Activated CD4-positive, alpha-beta T cell treated with anti-CD3 and anti-CD28 coated beads for 36 hours (primary cell): Measurements from ENCODE around the gene CABP1. TPM values are rescaled to one million over a fixed set of nuclear protein-coding genes. Genes with fewer than 3 reads are reported as not detected.
A peak's percentile ranks its signal among the peaks of the same experiment; 100 is the strongest.

ENCODE experiments used
- ATAC-seq: fragments of 200-7000 bp; cut with Tn5 transposase; one replicate; pipeline ENCODE4 v1.10.0; 2021; ENCODE audit warnings: mild to moderate bottlenecking, moderate library complexity
- CTCF ChIA-PET: fragments of 350-600 bp; sonication (Branson Sonifier 250); formaldehyde crosslinking; loops from one replicate; lab custom pipeline; 2021; ENCODE audit warnings: antibody characterized with exemption; lab: Charles Lee
- POLR2A ChIA-PET: fragments of 350-600 bp; sonication (Branson Sonifier 250); formaldehyde crosslinking; loops from one replicate; lab custom pipeline; 2021; ENCODE audit warnings: antibody characterized with exemption, inconsistent platforms; lab: Charles Lee
- DNase-seq: peaks from one replicate; pipeline ENCODE4 v3.0.0-alpha.2; 2020
- H3K27ac Mint-ChIP-seq: one replicate; pipeline ENCODE4 v1.8.0; 2021; ENCODE audit warnings: mixed read lengths
- H3K27me3 Mint-ChIP-seq: one replicate; pipeline ENCODE4 v1.8.0; 2021; ENCODE audit warnings: mixed read lengths
- H3K36me3 Mint-ChIP-seq: one replicate; pipeline ENCODE4 v1.8.0; 2021; ENCODE audit warnings: low read depth, mixed read lengths
- H3K4me1 Mint-ChIP-seq: one replicate; pipeline ENCODE4 v1.8.0; 2021; ENCODE audit warnings: mixed read lengths
- H3K4me3 Mint-ChIP-seq: one replicate; pipeline ENCODE4 v1.8.0; 2021; ENCODE audit warnings: mild to moderate bottlenecking, moderate library complexity, mixed read lengths
- H3K9me3 Mint-ChIP-seq: one replicate; pipeline ENCODE4 v1.8.0; 2021; ENCODE audit warnings: low read depth, mixed read lengths
- intact Hi-C, 2 experiments: fragments of 100-400 bp; cut with DNase I in 1 of 2; cut with micrococcal nuclease in 1 of 2; formaldehyde crosslinking; loops; one replicate each; pipeline versions ENCODE4 v1.14.2 to v1.15.1; 2022 to 2024; cut with DNase I, micrococcal nuclease
- total RNA-seq, 2 experiments: library from RNA; stranded (reverse); gene quantifications; one replicate each; pipeline ENCODE4 v1.2.3, GENCODE V29; 2021

CABP1 gene
- total RNA-seq, 2 experiments from 2014 or later = 0.73 to 0.90 TPM

GRCh38 chr12:120640861-120641833 lies 721 bp downstream of the CABP1 start:
- Mint-ChIP-seq H3K4me3 (peak overlapping the region; percentile 63), H3K36me3 (no peaks in the 10 kb centered on the region), H3K9me3 (no peaks in the 10 kb centered on the region), H3K27me3 (peaks cover 43% of the 10 kb centered on the region), H3K4me1 (peaks cover 6% of the 10 kb centered on the region), H3K27ac (no peak overlapping the region)
- CTCF ChIA-PET = interaction anchor here (1.0 to 2.0 kb wide), 3 partner anchors 22 to 330 kb away, joined by 3 to 8 read pairs (median 4); partner anchors contain the start of gene POP5
- ATAC-seq = peak; percentile 77
- intact Hi-C loops = loop anchor here (2.0 to 10.0 kb wide), 4 partner anchors 46 to 474 kb away; partner anchors contain the start of gene MLEC (in 1 of the 2)
- POLR2A ChIA-PET = interaction anchor here (0.9 kb wide), 1 partner anchor 60 kb away, joined by 3 read pairs; the partner anchor contains the start of gene POP5
- DNase-seq = peak; percentile 78

GRCh38 chr12:120642121-120642520 lies 1.7 kb downstream of the CABP1 start:
- Mint-ChIP-seq H3K4me1 (peaks cover 10% of the 10 kb centered on the region), H3K27me3 (peaks cover 49% of the 10 kb centered on the region), H3K36me3 (no peaks in the 10 kb centered on the region), H3K9me3 (no peaks in the 10 kb centered on the region), H3K27ac (no peak overlapping the region), H3K4me3 (peak overlapping the region; percentile 63)
- ATAC-seq (no peak), DNase-seq (no peak)
- ChIA-PET POLR2A (interaction anchor here (0.6 to 0.9 kb wide), 2 partner anchors 61 to 104 kb away, joined by 3 to 4 read pairs; partner anchors contain the start of gene POP5), CTCF (interaction anchor here (0.6 to 0.7 kb wide), 3 partner anchors 10 to 59 kb away, joined by 3 read pairs; no protein-coding TSS in a partner anchor)
- intact Hi-C loops = loop anchor here (5.0 to 10.0 kb wide), 2 partner anchors 285 to 473 kb away; no protein-coding TSS in a partner anchor

- Mint-ChIP-seq H3K27ac (no peak overlapping the region), H3K36me3 (no peaks in the 10 kb centered on the region), H3K27me3 (peaks cover 50% of the 10 kb centered on the region), H3K9me3 (no peaks in the 10 kb centered on the region), H3K4me3 (no peak overlapping the region), H3K4me1 (peaks cover 11% of the 10 kb centered on the region)
- CTCF ChIA-PET = interaction anchor here (0.6 to 0.7 kb wide), 2 partner anchors 60 to 62 kb away, joined by 3 to 5 read pairs; partner anchors contain the start of gene POP5
- intact Hi-C loops = loop anchor here (5.0 to 10.0 kb wide), 2 partner anchors 286 to 472 kb away; no protein-coding TSS in a partner anchor
- POLR2A ChIA-PET = interaction anchor here (0.6 kb wide), 3 partner anchors 103 to 206 kb away, joined by 3 to 4 read pairs (median 3); no protein-coding TSS in a partner anchor
- DNase-seq (no peak), ATAC-seq (no peak)
Observed at GRCh38 chr12:120642826-120643225, 2.4 kb downstream of the CABP1 start.

GRCh38 chr12:120643574-120643973 lies 3.1 kb downstream of the CABP1 start:
- Mint-ChIP-seq H3K4me1 (peaks cover 11% of the 10 kb centered on the region), H3K36me3 (no peaks in the 10 kb centered on the region), H3K4me3 (no peak overlapping the region), H3K27ac (no peak overlapping the region), H3K9me3 (no peaks in the 10 kb centered on the region), H3K27me3 (peaks cover 55% of the 10 kb centered on the region)
- ChIA-PET POLR2A (no interaction called here), CTCF (interaction anchor here (0.6 to 4.3 kb wide), 3 partner anchors 10 to 328 kb away, joined by 3 to 21 read pairs (median 3); no protein-coding TSS in a partner anchor)
- intact Hi-C loops = loop anchor here (5.0 to 10.0 kb wide), 2 partner anchors 286 to 471 kb away; no protein-coding TSS in a partner anchor
- DNase-seq (no peak), ATAC-seq (no peak)

- H3K4me1 Mint-ChIP-seq = peaks cover 21% of the 10 kb centered on the region
- no peaks in the 10 kb centered on the region for H3K36me3 Mint-ChIP-seq
- POLR2A ChIA-PET = no interaction called here
- H3K4me3 Mint-ChIP-seq = no peak overlapping the region
- DNase-seq (no peak), ATAC-seq (no peak)
- H3K27me3 Mint-ChIP-seq = peaks cover 68% of the 10 kb centered on the region
- intact Hi-C loops = loop anchor here in 1 of 2 experiments (2.0 to 10.0 kb wide), 2 partner anchors 41 to 469 kb away; partner anchors contain the start of gene MLEC
- no peak overlapping the region for H3K27ac Mint-ChIP-seq
- H3K9me3 Mint-ChIP-seq = no peaks in the 10 kb centered on the region
- CTCF ChIA-PET = interaction anchor here (0.6 to 7.1 kb wide), 24 partner anchors 10 to 359 kb away, joined by 3 to 123 read pairs (median 3); partner anchors contain the start of gene POP5
Observed at GRCh38 chr12:120646044-120646443, 5.6 kb downstream of the CABP1 start.

GRCh38 chr12:120647375-120647755 lies 6.9 kb downstream of the CABP1 start:
- no peak overlapping the region for H3K4me3 Mint-ChIP-seq
- no peaks in the 10 kb centered on the region for H3K9me3 Mint-ChIP-seq
- intact Hi-C loops = loop anchor here (1.0 to 10.0 kb wide), 5 partner anchors 39 to 467 kb away; partner anchors contain the start of gene MLEC (in 1 of the 2)
- H3K36me3 Mint-ChIP-seq = no peaks in the 10 kb centered on the region
- POLR2A ChIA-PET = no interaction called here
- CTCF ChIA-PET = interaction anchor here (0.7 to 7.1 kb wide), 21 partner anchors 11 to 981 kb away, joined by 3 to 123 read pairs (median 6); partner anchors contain the start of genes POP5 and UNC119B
- H3K4me1 Mint-ChIP-seq = peaks cover 15% of the 10 kb centered on the region
- DNase-seq (no peak), ATAC-seq (no peak)
- no peak overlapping the region for H3K27ac Mint-ChIP-seq
- H3K27me3 Mint-ChIP-seq = peaks cover 63% of the 10 kb centered on the region

- DNase-seq (peak; percentile 35), ATAC-seq (peak; percentile 8)
- H3K4me3 Mint-ChIP-seq = peak overlapping the region; percentile 37
- H3K4me1 Mint-ChIP-seq = peaks cover 15% of the 10 kb centered on the region
- ChIA-PET CTCF (interaction anchor here (0.5 to 7.1 kb wide), 56 partner anchors 9 to 1095 kb away, joined by 3 to 123 read pairs (median 4); partner anchors contain the start of genes ACADS, CABP1, MLEC and P2RX7), POLR2A (interaction anchor here (0.6 to 1.2 kb wide), 3 partner anchors 40 to 68 kb away, joined by 3 to 8 read pairs (median 4); partner anchors contain the start of gene POP5)
- H3K27ac Mint-ChIP-seq = no peak overlapping the region
- intact Hi-C loops = loop anchor here (1.0 to 10.0 kb wide), 4 partner anchors 37 to 465 kb away; no protein-coding TSS in a partner anchor
- peaks cover 48% of the 10 kb centered on the region for H3K27me3 Mint-ChIP-seq
- no peaks in the 10 kb centered on the region for H3K9me3 Mint-ChIP-seq
- no peaks in the 10 kb centered on the region for H3K36me3 Mint-ChIP-seq
Observed at GRCh38 chr12:120649442-120650232, 9.2 kb downstream of the CABP1 start.

GRCh38 chr12:120650233-120650690 lies 9.8 kb downstream of the CABP1 start:
- no peak for DNase-seq
- Mint-ChIP-seq H3K4me1 (peaks cover 15% of the 10 kb centered on the region), H3K36me3 (no peaks in the 10 kb centered on the region), H3K27me3 (peaks cover 43% of the 10 kb centered on the region), H3K9me3 (no peaks in the 10 kb centered on the region), H3K4me3 (no peak overlapping the region), H3K27ac (no peak overlapping the region)
- intact Hi-C loops = no loop called here
- POLR2A ChIA-PET = interaction anchor here (1.0 kb wide), 1 partner anchor 39 kb away, joined by 4 read pairs; no protein-coding TSS in a partner anchor
- CTCF ChIA-PET = interaction anchor here (0.5 to 7.1 kb wide), 18 partner anchors 8 to 1533 kb away, joined by 3 to 123 read pairs (median 6); partner anchors contain the start of genes ACADS, LRRC43 and POP5
- no peak for ATAC-seq

GRCh38 chr12:120651821-120652220 lies 11.4 kb downstream of the CABP1 start:
- no peak overlapping the region for H3K4me3 Mint-ChIP-seq
- H3K9me3 Mint-ChIP-seq = no peaks in the 10 kb centered on the region
- ChIA-PET POLR2A (interaction anchor here (0.5 kb wide), 1 partner anchor 524 kb away, joined by 4 read pairs; no protein-coding TSS in a partner anchor), CTCF (interaction anchor here (0.6 to 1.2 kb wide), 2 partner anchors 10 to 225 kb away, joined by 3 read pairs; no protein-coding TSS in a partner anchor)
- intact Hi-C loops = no loop called here
- H3K27ac Mint-ChIP-seq = no peak overlapping the region
- peaks cover 34% of the 10 kb centered on the region for H3K27me3 Mint-ChIP-seq
- no peaks in the 10 kb centered on the region for H3K36me3 Mint-ChIP-seq
- ATAC-seq (no peak), DNase-seq (no peak)
- peaks cover 14% of the 10 kb centered on the region for H3K4me1 Mint-ChIP-seq
